GM12865 (cell line): ENCODE results near the gene OPN1MW3.
"Not testable (repeated sequence)": the region's sequence is repeated elsewhere in the genome, so short reads cannot be mapped to it uniquely, and the experiment has no call there.

Experiments
- DNase-seq: peaks from one replicate; pipeline ENCODE4 v3.0.0; 2010; ENCODE audit warnings: low read depth
- H3K4me3 ChIP-seq: 2 replicates; pipeline ENCODE4 v1.5.1; 2011; ENCODE audit warnings: mild to moderate bottlenecking, low read depth, low read length, control low read depth

Gene OPN1MW3

GRCh38 chrX:154257282-154257681 lies at the start of gene OPN1MW3:
OPN1MW3 (plus strand) TSS chrX:154257582; CDS start chrX:154257620, 38 bp downstream.
- not testable (repeated sequence) for H3K4me3 ChIP-seq

GRCh38 chrX:154209670-154210418 lies 47.5 kb upstream of the OPN1MW3 start:
- not testable (repeated sequence) for DNase-seq, H3K4me3 ChIP-seq

More at GRCh38 chrX:154257282-154257681, at the start of gene OPN1MW3:
- not testable (repeated sequence) for DNase-seq

GRCh38 chrX:154211057-154211456 lies 46.3 kb upstream of the OPN1MW3 start:
- not testable (repeated sequence) for H3K4me3 ChIP-seq

GRCh38 chrX:154211499-154211898 lies 45.9 kb upstream of the OPN1MW3 start:
- not testable (repeated sequence) for DNase-seq, H3K4me3 ChIP-seq

More at GRCh38 chrX:154211057-154211456, 46.3 kb upstream of the OPN1MW3 start:
- DNase-seq: not testable (repeated sequence)

GRCh38 chrX:154219456-154219855 lies 37.9 kb upstream of the OPN1MW3 start, which contains the start of gene OPN1MW2:
OPN1MW2 (plus strand) TSS chrX:154219756; CDS start chrX:154219816, 60 bp downstream.
- not testable (repeated sequence) for DNase-seq

GRCh38 chrX:154225292-154225691 lies 32.1 kb upstream of the OPN1MW3 start:
- not testable (repeated sequence) for H3K4me3 ChIP-seq, DNase-seq

More at GRCh38 chrX:154219456-154219855, 37.9 kb upstream of the OPN1MW3 start, which contains the start of gene OPN1MW2:
- not testable (repeated sequence) for H3K4me3 ChIP-seq

GRCh38 chrX:154226706-154227105 lies 30.7 kb upstream of the OPN1MW3 start:
- not testable (repeated sequence) for H3K4me3 ChIP-seq, DNase-seq

GRCh38 chrX:154231443-154231842 lies 25.9 kb upstream of the OPN1MW3 start:
- H3K4me3 ChIP-seq, DNase-seq: not testable (repeated sequence)

GRCh38 chrX:154233620-154234019 lies 23.8 kb upstream of the OPN1MW3 start:
- not testable (repeated sequence) for H3K4me3 ChIP-seq, DNase-seq

- not testable (repeated sequence) for DNase-seq, H3K4me3 ChIP-seq
Measured at GRCh38 chrX:154238939-154239559, 18.3 kb upstream of the OPN1MW3 start.

- not testable (repeated sequence) for H3K4me3 ChIP-seq, DNase-seq
Measured at GRCh38 chrX:154239982-154240503, 17.3 kb upstream of the OPN1MW3 start.

GRCh38 chrX:154247377-154248045 lies 9.9 kb upstream of the OPN1MW3 start:
- DNase-seq: not testable (repeated sequence)

GRCh38 chrX:154248076-154248475 lies 9.3 kb upstream of the OPN1MW3 start:
- DNase-seq, H3K4me3 ChIP-seq: not testable (repeated sequence)

More at GRCh38 chrX:154247377-154248045, 9.9 kb upstream of the OPN1MW3 start:
- not testable (repeated sequence) for H3K4me3 ChIP-seq

GRCh38 chrX:154258711-154259110 lies 1.3 kb downstream of the OPN1MW3 start:
- H3K4me3 ChIP-seq, DNase-seq: not testable (repeated sequence)

GRCh38 chrX:154263072-154263471 lies 5.7 kb downstream of the OPN1MW3 start:
- H3K4me3 ChIP-seq, DNase-seq: not testable (repeated sequence)

- not testable (repeated sequence) for DNase-seq
Measured at GRCh38 chrX:154269245-154269644, 11.9 kb downstream of the OPN1MW3 start.

GRCh38 chrX:154284489-154285338 lies 27.3 kb downstream of the OPN1MW3 start:
- DNase-seq, H3K4me3 ChIP-seq: not testable (repeated sequence)

More at GRCh38 chrX:154269245-154269644, 11.9 kb downstream of the OPN1MW3 start:
- H3K4me3 ChIP-seq: not testable (repeated sequence)

- not testable (repeated sequence) for H3K4me3 ChIP-seq, DNase-seq
Measured at GRCh38 chrX:154286406-154286805, 29.0 kb downstream of the OPN1MW3 start.
